Caco-2 (cell line): ENCODE measurements around the gene MOB2. TPM values are rescaled to one million over a fixed set of nuclear protein-coding genes. Genes with fewer than 3 reads are reported as not detected.

ENCODE experiments used
- BruUV-seq: library from RNA; stranded (reverse); fragments of 400-500 nt; replicated peaks from 2 replicates; lab custom pipeline; 2021; lab: Mats Ljungman, UMichigan
- CTCF ChIA-PET: fragments of 300-600 bp; sonication (Branson Sonifier 250); formaldehyde crosslinking; loops from one replicate; lab custom pipeline; 2022; ENCODE audit warnings: antibody characterized with exemption; lab: Charles Lee
- POLR2A ChIA-PET: fragments of 300-600 bp; sonication (Branson Sonifier 250); formaldehyde crosslinking; loops from one replicate; lab custom pipeline; 2022; ENCODE audit warnings: antibody characterized with exemption; lab: Charles Lee
- DNase-seq, 2 experiments: peaks; one replicate each; pipeline versions ENCODE4 v3.0.0 to v3.0.0-alpha.2; 2020 to 2022
- H3K27me3 ChIP-seq: replicated peaks from 2 replicates; pipeline ENCODE4 v1.6.0; 2011; ENCODE audit warnings: low read length; ENCODE audit not compliant: control insufficient read depth, insufficient read depth
- H3K36me3 ChIP-seq: 2 replicates; pipeline ENCODE4 v1.5.1; 2011; ENCODE audit warnings: low read length; ENCODE audit not compliant: control insufficient read depth, insufficient read depth
- H3K4me1 ChIP-seq: fragments of 250-450 bp; sonication (Bioruptor Pico); 2 replicates; pipeline ENCODE4 v1.5.1; 2020; ENCODE audit warnings: mild to moderate bottlenecking
- H3K4me3 ChIP-seq: 2 replicates; pipeline ENCODE4 v1.5.1; 2011; ENCODE audit warnings: low read depth, mild to moderate bottlenecking, control low read depth, low read length
- H3K9me3 ChIP-seq: fragments of 250-450 bp; sonication (Bioruptor Pico); 2 replicates; pipeline ENCODE4 v1.5.1; 2020; ENCODE audit warnings: mild to moderate bottlenecking, moderate library complexity
- H3K27ac Mint-ChIP-seq: one replicate; pipeline ENCODE4 v1.8.0; 2022; ENCODE audit warnings: mixed read lengths; ENCODE audit not compliant: unreplicated experiment
- H3K27me3 Mint-ChIP-seq: one replicate; pipeline ENCODE4 v1.8.0; 2022; ENCODE audit warnings: mixed read lengths; ENCODE audit not compliant: insufficient read depth, unreplicated experiment
- H3K36me3 Mint-ChIP-seq: one replicate; pipeline ENCODE4 v1.8.0; 2022; ENCODE audit warnings: mild to moderate bottlenecking, mixed read lengths; ENCODE audit not compliant: insufficient read depth, unreplicated experiment
- H3K4me1 Mint-ChIP-seq: one replicate; pipeline ENCODE4 v1.8.0; 2022; ENCODE audit warnings: low read depth, mixed read lengths; ENCODE audit not compliant: unreplicated experiment
- H3K4me3 Mint-ChIP-seq: one replicate; pipeline ENCODE4 v1.8.0; 2022; ENCODE audit warnings: mild to moderate bottlenecking, moderate library complexity, mixed read lengths; ENCODE audit not compliant: unreplicated experiment
- H3K9me3 Mint-ChIP-seq: one replicate; pipeline ENCODE4 v1.8.0; 2022; ENCODE audit warnings: mixed read lengths; ENCODE audit not compliant: unreplicated experiment
- intact Hi-C: fragments of 100-400 bp; cut with micrococcal nuclease; formaldehyde crosslinking; loops from one replicate; pipeline ENCODE4 v1.10.0; 2022; ENCODE audit not compliant: unreplicated experiment
- total RNA-seq: library from RNA; stranded (reverse); gene quantifications from 2 replicates; pipeline ENCODE4 v1.2.3, GENCODE V29; 2022
- TF ChIP-seq, protein P1 (sequence below), 2 experiments: fragments of 200-600 bp in 1 of 2; IDR thresholded peaks; 1 replicate in 1 of 2; 2 replicates in 1 of 2; pipeline versions ENCODE4 v1.5.1 to v1.8.0; 2011 to 2022; ENCODE audit warnings: antibody characterized with exemption in 1 of 2, control low read depth in 1 of 2, inconsistent platforms in 1 of 2, low read depth in 1 of 2, low read length in 1 of 2, mild to moderate bottlenecking in 1 of 2, moderate library complexity in 1 of 2; ENCODE audit not compliant: insufficient read depth in 1 of 2, severe bottlenecking in 1 of 2, unreplicated experiment in 1 of 2

MOB2 gene
- total RNA-seq, 1 experiment from 2014 or later = 32.7 TPM

DNA sequence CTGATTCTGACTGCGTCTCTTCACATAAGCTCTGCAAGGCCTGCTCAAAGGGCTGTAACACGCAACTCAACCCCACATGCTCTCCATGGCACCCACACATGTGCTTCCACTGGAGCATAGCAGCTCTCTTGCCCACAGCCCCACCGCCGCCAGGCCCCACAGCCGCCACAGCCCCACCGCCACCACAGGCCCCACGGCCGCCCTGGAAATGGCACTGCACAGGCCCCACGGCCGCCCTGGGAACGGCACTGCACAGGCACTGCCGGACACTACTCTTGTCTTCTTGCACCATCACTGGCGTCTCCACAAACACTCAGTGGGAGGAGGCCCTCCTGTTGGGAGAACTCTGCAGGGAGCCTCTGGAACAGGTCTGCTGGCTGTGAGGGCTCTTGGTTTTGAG, 8.6 kb downstream of the MOB2 start:
- H3K9me3 ChIP-seq = no peaks in the 10 kb centered on the region
- TF ChIP-seq, protein P1, sequence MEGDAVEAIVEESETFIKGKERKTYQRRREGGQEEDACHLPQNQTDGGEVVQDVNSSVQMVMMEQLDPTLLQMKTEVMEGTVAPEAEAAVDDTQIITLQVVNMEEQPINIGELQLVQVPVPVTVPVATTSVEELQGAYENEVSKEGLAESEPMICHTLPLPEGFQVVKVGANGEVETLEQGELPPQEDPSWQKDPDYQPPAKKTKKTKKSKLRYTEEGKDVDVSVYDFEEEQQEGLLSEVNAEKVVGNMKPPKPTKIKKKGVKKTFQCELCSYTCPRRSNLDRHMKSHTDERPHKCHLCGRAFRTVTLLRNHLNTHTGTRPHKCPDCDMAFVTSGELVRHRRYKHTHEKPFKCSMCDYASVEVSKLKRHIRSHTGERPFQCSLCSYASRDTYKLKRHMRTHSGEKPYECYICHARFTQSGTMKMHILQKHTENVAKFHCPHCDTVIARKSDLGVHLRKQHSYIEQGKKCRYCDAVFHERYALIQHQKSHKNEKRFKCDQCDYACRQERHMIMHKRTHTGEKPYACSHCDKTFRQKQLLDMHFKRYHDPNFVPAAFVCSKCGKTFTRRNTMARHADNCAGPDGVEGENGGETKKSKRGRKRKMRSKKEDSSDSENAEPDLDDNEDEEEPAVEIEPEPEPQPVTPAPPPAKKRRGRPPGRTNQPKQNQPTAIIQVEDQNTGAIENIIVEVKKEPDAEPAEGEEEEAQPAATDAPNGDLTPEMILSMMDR (IDR thresholded peaks at IDR 0.05; ENCODE audit: insufficient read depth in 1 of 2, low read depth in 1 of 2, low read length in 1 of 2, severe bottlenecking in 1 of 2, unreplicated experiment in 1 of 2) = no peak
- no peaks in the 10 kb centered on the region for H3K27me3 ChIP-seq
- H3K36me3 ChIP-seq = peaks cover 2% of the 10 kb centered on the region
- BruUV-seq = no TSS peak
- Mint-ChIP-seq H3K27me3 (no peaks in the 10 kb centered on the region), H3K4me3 (no peak overlapping the region), H3K9me3 (no peaks in the 10 kb centered on the region), H3K4me1 (no peaks in the 10 kb centered on the region), H3K27ac (no peak overlapping the region), H3K36me3 (peaks cover 18% of the 10 kb centered on the region)
- no peaks in the 10 kb centered on the region for H3K4me1 ChIP-seq
- H3K4me3 ChIP-seq = no peak overlapping the region
- ChIA-PET POLR2A (interaction anchor here (0.6 kb wide), 1 partner anchor 94 kb away, joined by 3 read pairs; the partner anchor contains the start of gene DUSP8), CTCF (interaction anchor here (0.7 kb wide), 1 partner anchor 203 kb away, joined by 4 read pairs; no protein-coding TSS in a partner anchor)
- intact Hi-C loops = no loop called here
- no peak for DNase-seq

DNA sequence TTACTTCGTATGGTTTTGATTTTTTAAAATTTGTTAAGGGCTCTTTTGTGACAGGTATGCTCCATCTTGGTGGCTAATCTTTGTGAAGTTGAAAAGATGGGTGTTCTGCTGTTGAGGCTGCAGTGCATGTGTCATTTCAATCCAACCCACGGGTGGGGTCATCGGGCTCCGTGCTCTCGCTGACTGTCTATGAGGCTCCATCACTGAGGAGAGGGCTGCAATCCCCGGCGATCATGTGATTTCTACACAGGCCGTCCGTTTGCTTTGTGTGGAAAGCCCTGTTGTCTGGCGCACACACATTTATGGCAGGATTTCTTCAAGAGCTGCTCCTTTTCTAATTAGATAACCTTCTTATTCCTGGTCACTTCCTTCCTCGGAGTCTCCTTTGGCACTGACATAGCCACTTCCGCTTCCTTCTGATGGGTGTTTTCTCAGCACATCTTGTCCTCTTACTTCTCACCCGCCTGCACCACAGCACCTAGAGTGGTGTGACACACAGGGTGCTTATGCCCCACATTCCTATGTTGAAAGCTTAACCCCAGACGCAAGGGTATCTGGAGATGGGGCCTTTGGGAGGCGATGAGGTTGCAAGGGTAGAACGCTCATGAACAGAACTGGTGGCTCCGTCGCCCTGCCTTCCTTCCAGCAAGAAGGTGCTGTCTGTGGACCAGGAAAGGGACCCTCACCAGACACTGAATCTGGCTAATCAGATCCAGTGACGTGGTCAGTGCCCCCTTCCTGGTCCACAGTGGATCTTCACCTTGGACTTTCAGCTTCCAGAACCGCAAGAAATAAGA, 9.4 kb downstream of the MOB2 start:
- BruUV-seq = no TSS peak
- no peaks in the 10 kb centered on the region for H3K27me3 Mint-ChIP-seq
- H3K27ac Mint-ChIP-seq = no peak overlapping the region
- peaks cover 18% of the 10 kb centered on the region for H3K36me3 Mint-ChIP-seq
- no peak for DNase-seq
- ChIA-PET CTCF (interaction anchor here (0.7 kb wide), 1 partner anchor 202 kb away, joined by 4 read pairs; no protein-coding TSS in a partner anchor), POLR2A (no interaction called here)
- H3K4me1 Mint-ChIP-seq = no peaks in the 10 kb centered on the region
- Histone ChIP-seq H3K4me1 (no peaks in the 10 kb centered on the region), H3K9me3 (no peaks in the 10 kb centered on the region), H3K27me3 (no peaks in the 10 kb centered on the region), H3K36me3 (peaks cover 2% of the 10 kb centered on the region), H3K4me3 (no peak overlapping the region)
- intact Hi-C loops = no loop called here
- no peak overlapping the region for H3K4me3 Mint-ChIP-seq
- TF ChIP-seq, protein P1 (IDR thresholded peaks at IDR 0.05; ENCODE audit: insufficient read depth in 1 of 2, low read depth in 1 of 2, low read length in 1 of 2, severe bottlenecking in 1 of 2, unreplicated experiment in 1 of 2) = no peak
- no peaks in the 10 kb centered on the region for H3K9me3 Mint-ChIP-seq

DNA sequence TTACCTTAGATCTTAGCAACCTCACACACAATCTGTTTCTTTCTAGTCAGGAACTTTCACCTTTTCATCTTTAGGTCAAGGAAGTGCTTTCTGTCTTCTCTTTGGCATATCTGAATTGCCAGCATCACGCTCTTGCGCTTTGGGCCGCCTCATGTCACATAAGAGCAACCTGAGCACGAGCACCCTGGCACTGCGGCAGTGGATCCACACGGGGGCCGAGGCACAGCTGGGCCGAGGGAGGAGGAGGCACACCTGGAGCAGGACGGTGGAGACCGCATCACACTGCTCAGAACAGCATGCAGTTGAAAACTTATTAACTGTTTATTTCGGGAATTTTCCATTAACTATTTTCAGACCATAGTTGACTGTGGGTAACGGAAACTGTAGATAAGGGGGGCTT, 10.7 kb downstream of the MOB2 start:
- Mint-ChIP-seq H3K27ac (no peak overlapping the region), H3K27me3 (no peaks in the 10 kb centered on the region), H3K9me3 (no peaks in the 10 kb centered on the region), H3K36me3 (peaks cover 18% of the 10 kb centered on the region), H3K4me1 (no peaks in the 10 kb centered on the region), H3K4me3 (no peak overlapping the region)
- DNase-seq = no peak
- TF ChIP-seq, protein P1 (IDR thresholded peaks at IDR 0.05; ENCODE audit: insufficient read depth in 1 of 2, low read depth in 1 of 2, low read length in 1 of 2, severe bottlenecking in 1 of 2, unreplicated experiment in 1 of 2) = no peak
- H3K4me3 ChIP-seq = no peak overlapping the region
- H3K36me3 ChIP-seq = peaks cover 2% of the 10 kb centered on the region
- no peaks in the 10 kb centered on the region for H3K9me3 ChIP-seq
- H3K4me1 ChIP-seq = no peaks in the 10 kb centered on the region
- ChIA-PET CTCF (no interaction called here), POLR2A (no interaction called here)
- BruUV-seq = no TSS peak
- H3K27me3 ChIP-seq = no peaks in the 10 kb centered on the region
- intact Hi-C loops = no loop called here
